GM12878 (cell line): ENCODE measurements around the gene RANBP3.

ENCODE experiments used
- EZH2 ChIP-seq: IDR thresholded peaks from 2 replicates; pipeline ENCODE4 v1.6.1; 2012; ENCODE audit warnings: low read depth, mild to moderate bottlenecking, control low read depth, inconsistent platforms, low read length, borderline replicate concordance; ENCODE audit not compliant: control insufficient read depth
- NFYA ChIP-seq: IDR thresholded peaks from 2 replicates; pipeline ENCODE4 v1.6.1; 2011; ENCODE audit warnings: low read depth, mild to moderate bottlenecking, low read length, improper control_type of control experiment, borderline replicate concordance
- POLR2AphosphoS5 ChIP-seq: IDR thresholded peaks from 2 replicates; pipeline ENCODE4 v1.6.1; 2011; ENCODE audit warnings: mild to moderate bottlenecking, low read length, inconsistent platforms
- RBBP5 ChIP-seq: fragments of 200-600 bp; sonication (generic); conservative IDR thresholded peaks from 2 replicates; pipeline ENCODE4 v1.6.1; 2016
- TF ChIP-seq, protein P1 (sequence below), 3 experiments: IDR thresholded peaks in 2 of 3; conservative IDR thresholded peaks in 1 of 3; 2 replicates each; pipeline ENCODE4 v1.5.1; 2011; ENCODE audit warnings: low read depth in 3 of 3, low read length in 3 of 3, mild to moderate bottlenecking in 3 of 3, control low read depth in 2 of 3, moderate library complexity in 2 of 3, inconsistent platforms in 1 of 3, mixed read lengths in 1 of 3; ENCODE audit not compliant: control insufficient read depth in 2 of 3, insufficient read depth in 1 of 3; ENCODE audit errors: extremely low read depth in 1 of 3

DNA sequence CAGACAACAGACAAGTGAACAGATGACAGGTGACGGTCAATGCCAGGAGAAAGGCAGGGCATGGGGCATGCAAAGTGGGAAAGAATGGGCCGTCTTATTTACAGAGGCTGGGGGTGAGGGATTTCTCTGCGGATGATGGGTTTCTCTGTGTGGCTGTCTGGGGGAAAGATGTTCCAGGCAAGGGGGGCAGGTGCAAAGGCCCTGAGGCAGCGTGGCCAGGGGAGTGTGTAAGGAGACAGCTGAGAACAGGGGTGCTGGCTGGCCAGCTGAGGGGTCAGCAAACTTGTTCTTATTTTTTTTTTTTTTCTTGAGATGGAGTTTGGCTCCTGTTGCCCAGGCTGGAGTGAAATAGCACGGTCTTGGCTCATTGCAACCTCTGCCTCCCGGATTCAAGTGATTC, 21.8 kb upstream of the RANBP3 start:
- TF ChIP-seq EZH2 (no peak), POLR2AphosphoS5 (no peak), RBBP5 (no peak), NFYA (no peak)
- TF ChIP-seq, protein P1, sequence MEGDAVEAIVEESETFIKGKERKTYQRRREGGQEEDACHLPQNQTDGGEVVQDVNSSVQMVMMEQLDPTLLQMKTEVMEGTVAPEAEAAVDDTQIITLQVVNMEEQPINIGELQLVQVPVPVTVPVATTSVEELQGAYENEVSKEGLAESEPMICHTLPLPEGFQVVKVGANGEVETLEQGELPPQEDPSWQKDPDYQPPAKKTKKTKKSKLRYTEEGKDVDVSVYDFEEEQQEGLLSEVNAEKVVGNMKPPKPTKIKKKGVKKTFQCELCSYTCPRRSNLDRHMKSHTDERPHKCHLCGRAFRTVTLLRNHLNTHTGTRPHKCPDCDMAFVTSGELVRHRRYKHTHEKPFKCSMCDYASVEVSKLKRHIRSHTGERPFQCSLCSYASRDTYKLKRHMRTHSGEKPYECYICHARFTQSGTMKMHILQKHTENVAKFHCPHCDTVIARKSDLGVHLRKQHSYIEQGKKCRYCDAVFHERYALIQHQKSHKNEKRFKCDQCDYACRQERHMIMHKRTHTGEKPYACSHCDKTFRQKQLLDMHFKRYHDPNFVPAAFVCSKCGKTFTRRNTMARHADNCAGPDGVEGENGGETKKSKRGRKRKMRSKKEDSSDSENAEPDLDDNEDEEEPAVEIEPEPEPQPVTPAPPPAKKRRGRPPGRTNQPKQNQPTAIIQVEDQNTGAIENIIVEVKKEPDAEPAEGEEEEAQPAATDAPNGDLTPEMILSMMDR (IDR thresholded peaks at IDR 0.05 in 2 of 3, conservative IDR thresholded peaks at IDR 0.05 in 1 of 3; ENCODE audit: control insufficient read depth in 2 of 3, extremely low read depth in 1 of 3, insufficient read depth in 1 of 3, low read depth in 3 of 3, low read length in 3 of 3), result no peak
